Lung (tissue), 12 donors: Measurements from ENCODE around the gene STPG3. TPM values are rescaled to one million over a fixed set of nuclear protein-coding genes. Genes with fewer than 3 reads are reported as not detected.

Experiments
- ATAC-seq: fragments of 200-7000 bp; cut with Tn5 transposase; one replicate; pipeline ENCODE4 v1.9.1; 2020; ENCODE audit warnings: moderate number of reproducible peaks; ENCODE audit not compliant: insufficient read depth, low FRiP score
- DNase-seq, 3 donors: peaks; one replicate each; pipeline ENCODE4 v3.0.0-alpha.2; 2013 to 2017
- H3K27ac ChIP-seq, 2 donors: one replicate each; pipeline ENCODE4 v1.5.1; 2013; ENCODE audit warnings: mild to moderate bottlenecking in 2 of 2, moderate library complexity in 2 of 2, control low read depth in 1 of 2, inconsistent platforms in 1 of 2, low read depth in 1 of 2, low read length in 1 of 2
- H3K27me3 ChIP-seq, 3 donors: one replicate each; pipeline ENCODE4 v1.5.1; 2013; ENCODE audit warnings: low read length in 2 of 3; ENCODE audit not compliant: control insufficient read depth in 3 of 3, insufficient read depth in 3 of 3
- H3K36me3 ChIP-seq, 4 donors: one replicate each; pipeline ENCODE4 v1.5.1; 2013; ENCODE audit warnings: low read length in 4 of 4, mild to moderate bottlenecking in 1 of 4, moderate library complexity in 1 of 4; ENCODE audit not compliant: control insufficient read depth in 4 of 4, insufficient read depth in 4 of 4
- H3K4me1 ChIP-seq, 5 donors: one replicate each; pipeline ENCODE4 v1.5.1; 2013; ENCODE audit warnings: low read length in 5 of 5, mild to moderate bottlenecking in 2 of 5, moderate library complexity in 1 of 5; ENCODE audit not compliant: control insufficient read depth in 5 of 5, insufficient read depth in 5 of 5
- H3K4me3 ChIP-seq: one replicate; pipeline ENCODE4 v1.5.1; 2013; ENCODE audit warnings: mild to moderate bottlenecking, control low read depth, moderate library complexity
- H3K9ac ChIP-seq, 2 donors: one replicate each; pipeline ENCODE4 v1.5.1; 2013; ENCODE audit warnings: low read length in 2 of 2, control low read depth in 1 of 2; ENCODE audit not compliant: insufficient read depth in 1 of 2
- H3K9me3 ChIP-seq, 4 donors: one replicate each; pipeline ENCODE4 v1.5.1; 2013; ENCODE audit warnings: low read length in 3 of 4, mild to moderate bottlenecking in 1 of 4, moderate library complexity in 1 of 4; ENCODE audit not compliant: control insufficient read depth in 4 of 4, insufficient read depth in 3 of 4
- WGBS, 2 donors: extraction: QIAGEN DNeasy Blood & Tissue Kit; methylation state at CpG; one replicate each; pipeline ENCODE4 v1.1.7; 2013; 5-methylcytosine and 5-hydroxymethylcytosine counted together
- polyA plus RNA-seq, 2 donors: library from polyadenylated mRNA; stranded (reverse); fragments of 200-250 nt; gene quantifications; one replicate each; pipeline ENCODE4 v1.2.1, GENCODE V29; 2013
- total RNA-seq, 2 donors: library from RNA; depleted of rRNA in 1 of 2; stranded (reverse); fragments of >200 nt in 1 of 2; gene quantifications; one replicate each; pipeline ENCODE4 v1.2.1, GENCODE V29; 2014 to 2021
- TF ChIP-seq, protein P1 (sequence below): IDR thresholded peaks from 2 replicates; pipeline ENCODE4 v1.5.1; 2012; ENCODE audit warnings: mild to moderate bottlenecking; ENCODE audit errors: control extremely low read depth, extremely low read depth
- donor health status: control.
- donor health status: control.
- donor health status: Bipolar disorder and iron deficiency.
- donor health status: healthy.
- donor health status: DM: yes; HTN: yes; CAD: no.

The STPG3 gene
- total and polyA plus RNA-seq, 4 donors: 0.18 TPM; not detected in 3

DNA sequence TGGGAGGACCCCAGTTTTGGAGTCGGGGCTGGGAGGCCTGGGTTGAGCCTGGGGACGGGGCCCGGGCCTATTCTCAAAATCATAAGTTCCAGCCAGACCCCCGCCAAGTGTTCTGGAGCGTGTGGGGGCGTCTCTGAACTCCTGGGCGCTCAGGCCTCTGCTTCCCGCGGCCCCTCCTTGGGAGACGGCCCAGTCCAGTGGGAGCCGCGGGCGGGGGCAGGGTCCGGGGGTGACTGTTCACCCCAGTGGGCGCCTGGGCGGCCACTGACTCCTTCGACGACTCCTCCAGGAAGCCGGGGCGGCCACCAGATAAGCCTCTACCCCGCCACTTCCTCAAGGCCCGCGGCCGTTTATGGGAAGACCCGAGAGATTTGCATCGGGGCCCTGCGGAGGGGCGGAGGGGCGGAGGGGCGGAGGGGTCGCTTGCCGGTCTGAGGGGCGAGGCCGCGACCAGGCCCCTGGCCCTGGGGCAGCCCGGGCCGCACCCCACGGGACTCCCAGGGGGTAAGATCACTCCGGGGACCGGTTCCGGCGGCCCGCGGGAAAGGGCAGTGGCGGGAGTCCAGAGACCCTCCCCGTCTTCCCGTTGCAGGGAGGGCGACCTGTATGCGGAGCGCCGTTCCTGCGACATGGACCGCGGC is 27.1 kb downstream of the STPG3 start:
- DNase-seq: no peak
- no peak for ATAC-seq

DNA sequence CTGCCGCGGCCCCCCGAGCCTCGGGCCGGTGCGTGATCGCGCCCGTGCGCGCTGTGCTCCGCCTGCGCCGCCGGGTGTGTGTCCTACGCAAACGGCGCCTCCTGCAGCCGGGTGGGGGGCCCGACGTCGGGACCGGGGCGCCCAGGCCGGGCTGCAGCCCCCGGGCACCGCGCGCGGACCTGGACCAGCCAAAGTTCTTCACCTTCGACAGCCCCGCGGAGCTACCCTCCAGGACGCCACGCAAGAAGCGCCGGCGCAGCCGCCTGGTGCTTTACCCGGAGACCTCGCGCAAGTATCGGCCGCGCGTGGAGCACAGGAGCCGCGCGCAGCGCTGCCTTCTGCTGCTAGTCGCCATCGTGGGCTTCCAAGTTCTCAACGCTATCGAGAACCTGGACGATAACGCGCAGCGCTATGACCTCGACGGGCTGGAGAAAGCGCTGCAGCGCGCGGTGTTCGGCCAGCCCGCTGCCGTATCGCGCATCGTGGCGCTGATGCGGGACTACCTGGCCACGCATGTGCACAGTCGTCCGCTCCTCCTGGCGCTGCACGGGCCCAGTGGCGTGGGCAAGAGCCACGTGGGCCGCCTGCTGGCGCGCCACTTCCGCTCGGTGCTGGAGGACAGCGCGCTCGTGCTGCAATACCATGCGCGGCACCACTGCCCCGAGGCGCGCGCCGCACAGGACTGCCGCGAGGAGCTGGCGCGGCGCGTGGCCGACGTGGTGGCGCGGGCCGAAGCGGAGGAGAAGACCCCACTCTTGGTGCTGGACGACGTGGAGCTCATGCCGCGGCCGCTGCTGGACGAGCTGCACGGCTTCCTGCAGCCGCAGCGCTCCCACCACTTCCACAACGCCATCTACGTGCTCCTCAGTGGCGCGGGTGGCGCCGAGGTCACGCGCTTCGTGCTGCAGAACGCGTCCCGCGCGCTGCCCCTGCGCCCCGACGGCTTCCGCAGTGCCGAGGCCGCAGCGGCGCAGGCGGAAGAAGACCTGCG is 27.9 kb downstream of the STPG3 start:
- H3K9me3 ChIP-seq: peaks cover 0 to 4% (median 0%) of the 10 kb centered on the region in 4 donors
- H3K4me3 ChIP-seq: peak overlapping the region; percentile 40
- H3K27ac ChIP-seq: peak overlapping the region; percentile 46 to 94
- peaks cover 0 to 29% (median 4%) of the 10 kb centered on the region in 5 donors for H3K4me1 ChIP-seq
- no peak for DNase-seq
- H3K9ac ChIP-seq: no peak overlapping the region
- no peak for ATAC-seq
- no peaks in the 10 kb centered on the region for H3K27me3 ChIP-seq
- WGBS, 2 donors: 82 to 84% methylated on average over 139 of the region's 139 CpGs
- TF ChIP-seq, protein P1, sequence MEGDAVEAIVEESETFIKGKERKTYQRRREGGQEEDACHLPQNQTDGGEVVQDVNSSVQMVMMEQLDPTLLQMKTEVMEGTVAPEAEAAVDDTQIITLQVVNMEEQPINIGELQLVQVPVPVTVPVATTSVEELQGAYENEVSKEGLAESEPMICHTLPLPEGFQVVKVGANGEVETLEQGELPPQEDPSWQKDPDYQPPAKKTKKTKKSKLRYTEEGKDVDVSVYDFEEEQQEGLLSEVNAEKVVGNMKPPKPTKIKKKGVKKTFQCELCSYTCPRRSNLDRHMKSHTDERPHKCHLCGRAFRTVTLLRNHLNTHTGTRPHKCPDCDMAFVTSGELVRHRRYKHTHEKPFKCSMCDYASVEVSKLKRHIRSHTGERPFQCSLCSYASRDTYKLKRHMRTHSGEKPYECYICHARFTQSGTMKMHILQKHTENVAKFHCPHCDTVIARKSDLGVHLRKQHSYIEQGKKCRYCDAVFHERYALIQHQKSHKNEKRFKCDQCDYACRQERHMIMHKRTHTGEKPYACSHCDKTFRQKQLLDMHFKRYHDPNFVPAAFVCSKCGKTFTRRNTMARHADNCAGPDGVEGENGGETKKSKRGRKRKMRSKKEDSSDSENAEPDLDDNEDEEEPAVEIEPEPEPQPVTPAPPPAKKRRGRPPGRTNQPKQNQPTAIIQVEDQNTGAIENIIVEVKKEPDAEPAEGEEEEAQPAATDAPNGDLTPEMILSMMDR: no peak
- H3K36me3 ChIP-seq: peaks cover 0 to 30% (median 2%) of the 10 kb centered on the region in 4 donors

More for the DNA sequence above, 27.1 kb downstream of the STPG3 start:
- H3K36me3 ChIP-seq: peaks cover 0 to 31% (median 2%) of the 10 kb centered on the region in 4 donors
- peak overlapping the region; percentile 71 for H3K4me3 ChIP-seq
- no peaks in the 10 kb centered on the region for H3K27me3 ChIP-seq
- 6 to 10% methylated on average over 44 to 54 of the region's 54 CpGs for WGBS, 2 donors
- H3K9ac ChIP-seq: no peak overlapping the region
- H3K9me3 ChIP-seq: peaks cover 0 to 4% (median 0%) of the 10 kb centered on the region in 4 donors
- H3K27ac ChIP-seq: peak overlapping the region; percentile 94 to 97
- TF ChIP-seq, protein P1: no peak
- peaks cover 0 to 32% (median 4%) of the 10 kb centered on the region in 5 donors for H3K4me1 ChIP-seq

DNA sequence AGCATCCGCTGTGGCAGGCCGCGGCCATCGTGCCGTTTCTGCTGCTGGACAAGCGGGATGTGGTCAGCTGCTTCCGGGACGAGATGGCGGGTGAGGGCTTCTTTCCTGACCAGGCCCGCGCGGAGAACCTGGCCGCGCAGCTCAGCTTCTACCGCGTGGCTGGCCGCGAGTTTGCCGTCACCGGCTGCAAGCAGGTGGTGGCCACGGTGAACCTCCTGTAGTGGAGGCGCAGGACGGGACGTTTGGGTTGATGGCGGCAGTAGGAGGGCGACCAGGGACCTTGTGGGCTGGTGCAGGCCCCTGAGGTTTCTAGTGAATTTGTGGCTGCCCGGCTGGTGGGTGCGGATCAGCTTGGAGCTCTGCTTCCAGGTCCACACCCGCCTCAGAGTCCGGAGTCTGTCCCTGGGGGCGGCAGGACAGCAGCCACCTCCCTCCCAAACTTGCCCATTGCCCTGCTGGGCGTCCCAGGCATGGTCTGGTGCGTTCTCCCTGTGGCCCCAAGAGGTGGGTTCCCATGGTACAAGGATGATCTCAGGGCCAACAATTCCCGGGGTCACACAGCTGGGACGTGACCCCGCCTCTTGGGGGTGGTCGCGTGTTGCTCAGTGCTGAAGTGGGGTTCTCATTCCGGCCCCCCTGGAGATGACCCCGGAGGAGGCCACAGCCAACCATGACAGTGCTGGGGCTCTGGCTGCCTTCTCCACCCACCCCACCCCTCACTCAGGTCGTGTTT is 28.8 kb downstream of the STPG3 start:
- 92 to 93% methylated on average over 41 of the region's 41 CpGs for whole genome bisulfite sequencing, 2 donors
- ATAC-seq: no peak

More for the DNA sequence above, 28.8 kb downstream of the STPG3 start:
- no peak overlapping the region for H3K9ac ChIP-seq
- TF ChIP-seq, protein P1: no peak
- H3K36me3 ChIP-seq: peaks cover 0 to 30% (median 2%) of the 10 kb centered on the region in 4 donors
- no peak overlapping the region for H3K4me3 ChIP-seq
- peaks cover 0 to 25% (median 4%) of the 10 kb centered on the region in 5 donors for H3K4me1 ChIP-seq
- peaks cover 0 to 4% (median 0%) of the 10 kb centered on the region in 4 donors for H3K9me3 ChIP-seq
- no peak for DNase-seq
- no peak overlapping the region for H3K27ac ChIP-seq
- H3K27me3 ChIP-seq: no peaks in the 10 kb centered on the region
